Upper lobe of left lung (tissue), 6 donors: ENCODE measurements around the gene PTGIS. TPM values are rescaled to one million over a fixed set of nuclear protein-coding genes. Genes with fewer than 3 reads are reported as not detected.

ENCODE experiments used
- ATAC-seq, 2 donors: fragments of 200-7000 bp; cut with Tn5 transposase; one replicate each; pipeline ENCODE4 v1.9.1; 2022; ENCODE audit warnings: mild to moderate bottlenecking in 2 of 2, moderate library complexity in 2 of 2; ENCODE audit not compliant: low FRiP score in 2 of 2
- DNase-seq, 2 donors: peaks; one replicate each; pipeline ENCODE4 v3.0.0-alpha.2; 2019 to 2020
- H3K27ac ChIP-seq, 4 donors: fragments of 200-600 bp; sonication (generic); one replicate each; pipeline ENCODE4 v1.5.1; 2016 to 2019
- H3K27me3 ChIP-seq, 4 donors: fragments of 200-600 bp; sonication (generic); one replicate each; pipeline ENCODE4 v1.5.1; 2017 to 2019
- H3K36me3 ChIP-seq, 4 donors: fragments of 200-600 bp; sonication (generic); one replicate each; pipeline ENCODE4 v1.5.1; 2016 to 2019
- H3K4me1 ChIP-seq, 4 donors: fragments of 200-600 bp; sonication (generic); one replicate each; pipeline ENCODE4 v1.5.1; 2018 to 2019
- H3K4me3 ChIP-seq, 4 donors: fragments of 200-600 bp; sonication (generic); one replicate each; pipeline ENCODE4 v1.5.1; 2017 to 2019; ENCODE audit warnings: mild to moderate bottlenecking in 2 of 4, moderate library complexity in 1 of 4
- H3K9me3 ChIP-seq, 4 donors: fragments of 200-600 bp; sonication (generic); one replicate each; pipeline ENCODE4 v1.5.1; 2018 to 2019
- CTCF ChIP-seq, 6 experiments: fragments of 450-650 bp in 4 of 6; fragments of 200-600 bp in 2 of 6; sonication (generic) in 2 of 6; IDR thresholded peaks; one replicate each; pipeline ENCODE4 v1.5.1; 2016 to 2019; ENCODE audit warnings: antibody characterized with exemption in 6 of 6
- EP300 ChIP-seq, 4 donors: sonication (generic); formaldehyde crosslinking; IDR thresholded peaks; one replicate each; pipeline ENCODE4 v1.5.1; 2017; ENCODE audit warnings: antibody characterized with exemption in 4 of 4, control low read depth in 2 of 4
- POLR2A ChIP-seq, 4 donors: fragments of 450-650 bp; IDR thresholded peaks; one replicate each; pipeline ENCODE4 v1.5.1; 2016 to 2017; ENCODE audit warnings: antibody characterized with exemption in 4 of 4, mild to moderate bottlenecking in 2 of 4
- POLR2AphosphoS5 ChIP-seq, 2 donors: sonication (generic); formaldehyde crosslinking; IDR thresholded peaks; one replicate each; pipeline ENCODE4 v1.5.1; 2017; ENCODE audit warnings: antibody characterized with exemption in 2 of 2
- WGBS, 2 donors: methylation state at CpG; one replicate each; pipeline ENCODE4 v1.1.5; 2017 to 2018; 5-methylcytosine and 5-hydroxymethylcytosine counted together
- total RNA-seq, 6 donors: library from RNA; depleted of rRNA in 4 of 6; stranded (reverse); fragments of >200 nt in 4 of 6; gene quantifications; one replicate each; pipeline versions ENCODE4 v1.1.0 to v1.2.1, GENCODE V29; 2016 to 2021
- donor health status: DM: no; HTN: no; CAD: no; lungs with moderate emphysema.
- donor health status: DM: no; HTN: yes; CAD: no; lungs with severe emphysema.

Gene PTGIS
- total RNA-seq, 6 donors from 2014 or later, result 8.2 to 71.4 (median 18.4) TPM

- Histone ChIP-seq H3K4me3 (no peak overlapping the region), H3K4me1 (peaks cover 15 to 21% (median 17%) of the 10 kb centered on the region in 4 donors), H3K36me3 (no peaks in the 10 kb centered on the region), H3K27me3 (no peaks in the 10 kb centered on the region), H3K27ac (no peak overlapping the region), H3K9me3 (no peaks in the 10 kb centered on the region)
- ATAC-seq (peak; percentile 76 to 86), DNase-seq (peak in 1 of 2 donors; percentile 83)
- WGBS, 2 donors, result 7 to 27% methylated on average over 6 to 16 of the region's 17 CpGs
- peak; percentile 90 to 98 (median 96) for TF ChIP-seq CTCF (IDR thresholded peaks at IDR 0.05)
- no peak for TF ChIP-seq POLR2AphosphoS5 (IDR thresholded peaks at IDR 0.05)
- TF ChIP-seq POLR2A (IDR thresholded peaks at IDR 0.05), result no peak
Measured at GRCh38 chr20:49608752-49609670, 41.1 kb upstream of the PTGIS start.

- WGBS, 2 donors, result 93 to 100% methylated on average over 1 of the region's 1 CpG
- Histone ChIP-seq H3K27me3 (no peaks in the 10 kb centered on the region), H3K27ac (no peak overlapping the region), H3K36me3 (no peaks in the 10 kb centered on the region), H3K4me1 (peaks cover 15 to 21% (median 17%) of the 10 kb centered on the region in 4 donors), H3K4me3 (no peak overlapping the region), H3K9me3 (no peaks in the 10 kb centered on the region)
- TF ChIP-seq CTCF (IDR thresholded peaks at IDR 0.05) (no peak), EP300 (IDR thresholded peaks at IDR 0.05) (no peak), POLR2A (IDR thresholded peaks at IDR 0.05) (no peak)
- no peak for DNase-seq
- ATAC-seq, result no peak
Measured at GRCh38 chr20:49607568-49607967, 39.6 kb upstream of the PTGIS start.

GRCh38 chr20:49603209-49603627, 35.3 kb upstream of the PTGIS start:
- DNase-seq, result no peak
- peak in 1 of 2 donors; percentile 46 for ATAC-seq
- WGBS, 2 donors, result 77 to 88% methylated on average over 11 of the region's 11 CpGs

GRCh38 chr20:49602345-49603208, 34.6 kb upstream of the PTGIS start:
- Histone ChIP-seq H3K9me3 (no peaks in the 10 kb centered on the region), H3K27ac (no peak overlapping the region), H3K4me3 (no peak overlapping the region), H3K36me3 (no peaks in the 10 kb centered on the region), H3K27me3 (no peaks in the 10 kb centered on the region), H3K4me1 (peaks cover 0 to 4% (median 2%) of the 10 kb centered on the region in 4 donors)
- DNase-seq (no peak), ATAC-seq (peak in 1 of 2 donors; percentile 19)
- TF ChIP-seq EP300 (IDR thresholded peaks at IDR 0.05) (no peak), POLR2AphosphoS5 (IDR thresholded peaks at IDR 0.05) (no peak), POLR2A (IDR thresholded peaks at IDR 0.05) (no peak), CTCF (IDR thresholded peaks at IDR 0.05) (no peak)
- 74 to 77% methylated on average over 9 of the region's 9 CpGs for WGBS, 2 donors

More at GRCh38 chr20:49603209-49603627, 35.3 kb upstream of the PTGIS start:
- no peaks in the 10 kb centered on the region for H3K36me3 ChIP-seq
- no peak overlapping the region for H3K27ac ChIP-seq
- H3K27me3 ChIP-seq, result no peaks in the 10 kb centered on the region
- no peak for TF ChIP-seq POLR2AphosphoS5 (IDR thresholded peaks at IDR 0.05)
- no peak for TF ChIP-seq CTCF (IDR thresholded peaks at IDR 0.05)
- TF ChIP-seq POLR2A (IDR thresholded peaks at IDR 0.05), result no peak
- no peak for TF ChIP-seq EP300 (IDR thresholded peaks at IDR 0.05)
- H3K9me3 ChIP-seq, result no peaks in the 10 kb centered on the region
- H3K4me1 ChIP-seq, result peaks cover 0 to 4% (median 2%) of the 10 kb centered on the region in 4 donors
- H3K4me3 ChIP-seq, result no peak overlapping the region
